ENCODE results near the gene FAM20C.
"Not testable (repeated sequence)": the region's sequence is repeated elsewhere in the genome, so short reads cannot be mapped to it uniquely, and the experiment has no call there.

FAM20C gene

DNA sequence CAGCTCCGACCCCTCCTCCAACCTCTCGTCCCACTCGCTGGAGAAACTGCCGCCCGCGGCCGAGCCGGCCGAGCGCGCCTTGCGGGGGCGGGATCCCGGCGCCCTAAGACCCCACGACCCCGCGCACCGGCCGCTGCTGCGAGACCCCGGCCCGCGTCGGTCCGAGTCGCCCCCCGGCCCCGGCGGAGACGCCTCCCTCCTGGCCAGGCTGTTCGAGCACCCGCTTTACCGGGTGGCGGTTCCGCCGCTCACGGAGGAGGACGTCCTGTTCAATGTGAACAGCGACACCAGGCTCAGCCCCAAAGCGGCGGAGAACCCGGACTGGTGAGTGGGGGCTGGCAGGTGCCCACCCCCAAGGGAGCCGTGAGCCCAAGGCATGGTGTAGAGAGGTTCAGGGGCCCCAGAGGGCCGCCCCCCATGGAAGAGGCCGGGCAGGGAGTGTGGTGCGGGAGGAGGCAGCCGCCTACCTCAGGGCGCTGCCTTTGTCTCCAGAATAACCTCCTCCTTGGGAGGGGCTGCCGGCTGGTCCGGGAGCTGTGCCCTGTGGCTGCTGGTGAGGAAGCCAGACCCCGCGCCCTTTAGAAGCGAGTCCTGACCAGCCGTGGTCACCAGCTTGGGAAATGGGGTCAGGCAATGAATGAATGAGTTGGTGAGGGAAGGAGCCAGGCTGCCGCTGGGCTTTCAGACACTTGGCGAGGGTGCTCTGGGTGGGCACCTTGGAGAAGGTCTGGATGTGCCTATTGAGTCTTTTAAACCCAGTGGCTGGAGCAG, 1.3 kb downstream of the FAM20C start:
- DNase-seq = no peak

GRCh38 chr7:194252-195009, 2.1 kb downstream of the FAM20C start:
- DNase-seq = no peak

DNA sequence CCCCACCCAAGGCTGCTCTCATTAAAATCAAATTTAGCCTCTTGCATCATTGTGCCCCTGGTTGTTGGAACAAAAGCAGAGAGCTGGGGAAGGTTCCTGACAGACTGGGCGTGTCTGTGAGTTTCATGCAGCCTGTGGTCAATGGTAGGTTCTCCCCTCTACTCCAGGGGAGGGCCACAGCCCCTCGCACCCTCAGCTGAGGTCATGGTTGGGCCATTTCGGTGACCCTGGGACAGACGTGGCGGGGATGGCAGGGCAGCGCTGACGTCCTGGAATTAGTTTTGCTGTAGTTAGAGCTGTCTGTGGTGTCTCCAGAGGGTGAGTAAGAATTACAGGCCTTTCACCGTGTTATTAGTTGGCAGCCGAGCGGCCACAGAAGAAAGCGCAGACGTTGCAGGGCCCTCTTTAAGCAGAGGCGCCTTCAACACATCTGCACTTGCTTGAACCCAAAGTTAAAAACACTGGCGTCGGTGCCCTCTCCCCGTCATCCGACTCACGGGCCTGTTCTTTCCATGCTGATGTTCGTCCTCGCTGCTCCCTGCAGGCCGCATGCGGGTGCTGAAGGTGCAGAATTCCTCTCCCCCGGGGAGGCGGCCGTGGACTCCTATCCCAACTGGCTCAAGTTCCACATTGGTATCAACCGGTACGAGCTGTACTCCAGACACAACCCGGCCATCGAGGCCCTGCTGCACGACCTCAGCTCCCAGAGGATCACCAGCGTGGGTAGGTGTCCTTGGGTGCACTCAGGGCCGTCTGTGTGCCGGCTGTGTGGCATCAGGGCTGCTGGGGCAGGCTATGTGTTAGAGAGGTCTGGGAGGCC, 2.8 kb downstream of the FAM20C start:
- no peak for DNase-seq

DNA sequence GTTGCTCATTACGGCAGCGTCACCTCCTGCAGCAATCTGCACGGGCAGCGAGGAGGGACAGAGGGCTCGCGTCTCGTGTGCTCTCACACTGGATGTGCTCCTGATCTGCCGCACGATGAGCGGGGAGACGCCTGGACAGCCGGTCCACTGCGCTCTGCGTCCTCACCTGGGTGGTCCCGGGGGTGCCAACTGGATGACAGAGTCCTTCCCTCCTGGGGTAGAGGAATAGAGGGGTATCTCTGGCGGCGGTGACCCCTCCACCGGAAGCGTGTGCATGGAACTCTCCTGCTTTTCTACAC, 3.4 kb downstream of the FAM20C start:
- DNase-seq = no peak

DNA sequence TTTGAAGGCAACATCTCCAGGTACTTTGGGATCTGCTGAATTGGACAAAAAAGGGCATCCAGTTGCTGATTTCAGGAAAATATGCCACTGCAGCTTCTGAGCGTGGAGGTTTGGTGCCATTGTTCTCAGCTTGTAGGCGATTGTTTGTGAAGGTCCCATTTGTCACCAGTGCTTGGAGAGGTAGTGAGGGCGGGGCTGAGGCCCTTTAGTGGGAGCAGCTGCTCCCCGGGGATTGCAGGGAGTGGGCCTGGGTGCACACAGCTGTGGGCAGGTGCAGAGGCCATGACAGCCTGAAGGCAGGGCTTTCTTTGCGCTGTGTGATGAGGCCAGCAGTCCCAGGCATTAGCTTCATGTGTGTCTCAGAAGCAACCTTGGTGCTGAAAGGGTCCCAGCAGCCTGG, 3.9 kb downstream of the FAM20C start:
- DNase-seq = no peak

DNA sequence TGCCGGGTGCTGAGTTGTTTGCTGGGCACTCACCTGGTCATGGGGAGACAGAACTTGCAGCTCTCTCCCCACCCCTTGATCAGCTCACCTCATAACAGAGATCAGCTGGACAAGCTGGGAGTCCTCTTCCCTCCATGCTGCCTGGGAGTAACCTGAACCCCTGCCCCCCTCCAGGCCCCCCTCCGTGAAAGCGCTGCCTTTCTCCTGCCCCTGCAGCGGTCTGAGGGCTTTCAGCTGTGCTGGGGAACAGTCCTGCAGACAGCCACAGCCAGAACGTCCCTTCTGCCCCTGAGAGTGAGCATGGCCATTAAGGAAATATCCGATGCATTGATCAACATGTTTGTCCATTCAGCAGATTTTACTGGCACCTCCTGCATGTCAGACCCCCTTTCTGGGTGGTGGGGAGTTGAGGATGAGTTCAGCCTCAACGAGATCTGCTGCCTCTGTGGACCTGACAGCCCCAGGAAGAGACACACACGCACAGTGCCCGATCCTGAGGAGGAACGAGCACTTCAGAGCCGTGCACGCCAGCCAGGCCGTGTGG, 4.5 kb downstream of the FAM20C start:
- no peak for DNase-seq

GRCh38 chr7:197413-198335, 5.3 kb downstream of the FAM20C start:
- no peak for DNase-seq

- no peak for DNase-seq
Measured at GRCh38 chr7:199483-200249, 7.3 kb downstream of the FAM20C start.

DNA sequence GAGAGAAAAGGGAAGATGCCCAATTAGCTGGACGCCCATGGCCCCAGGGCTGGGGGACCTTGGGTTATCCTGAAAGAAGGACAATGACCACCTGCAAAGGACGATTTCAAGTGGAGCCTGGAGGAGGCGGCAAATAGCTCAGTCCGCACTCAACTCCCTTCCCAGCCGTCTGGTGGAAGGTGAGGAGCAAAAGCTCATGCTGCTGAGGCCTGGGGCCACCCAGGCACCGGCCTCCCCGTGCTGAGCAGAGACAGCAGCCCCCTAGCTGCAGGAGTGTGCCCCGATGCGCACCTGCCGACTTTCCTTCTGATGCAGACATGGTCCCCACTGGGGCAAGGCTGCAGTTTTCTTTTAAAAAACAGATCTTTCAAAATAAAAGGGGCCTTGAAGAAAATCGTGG, 7.9 kb downstream of the FAM20C start:
- DNase-seq = no peak

DNA sequence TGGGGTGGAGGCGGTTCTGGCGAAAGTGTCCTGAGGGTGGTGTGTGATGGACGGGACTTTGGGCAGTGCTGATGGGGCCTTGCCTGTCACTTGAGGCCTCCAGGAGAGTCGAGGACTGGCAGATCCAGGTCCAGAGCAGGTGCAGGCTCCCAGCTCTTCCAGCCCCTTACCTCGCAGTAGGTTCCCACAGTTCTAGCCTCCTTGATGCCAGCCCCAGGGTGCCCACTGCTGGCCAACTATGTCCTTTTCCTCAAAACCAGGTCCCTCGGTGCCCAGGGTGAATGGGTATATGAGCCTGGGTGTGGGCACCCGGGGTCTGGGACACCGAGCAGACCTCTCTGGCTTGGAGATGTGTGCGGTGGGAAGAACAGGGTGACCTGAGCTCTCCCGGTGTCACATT, 8.3 kb downstream of the FAM20C start:
- no peak for DNase-seq

GRCh38 chr7:204326-204725, 12.0 kb downstream of the FAM20C start:
- no peak for DNase-seq

DNA sequence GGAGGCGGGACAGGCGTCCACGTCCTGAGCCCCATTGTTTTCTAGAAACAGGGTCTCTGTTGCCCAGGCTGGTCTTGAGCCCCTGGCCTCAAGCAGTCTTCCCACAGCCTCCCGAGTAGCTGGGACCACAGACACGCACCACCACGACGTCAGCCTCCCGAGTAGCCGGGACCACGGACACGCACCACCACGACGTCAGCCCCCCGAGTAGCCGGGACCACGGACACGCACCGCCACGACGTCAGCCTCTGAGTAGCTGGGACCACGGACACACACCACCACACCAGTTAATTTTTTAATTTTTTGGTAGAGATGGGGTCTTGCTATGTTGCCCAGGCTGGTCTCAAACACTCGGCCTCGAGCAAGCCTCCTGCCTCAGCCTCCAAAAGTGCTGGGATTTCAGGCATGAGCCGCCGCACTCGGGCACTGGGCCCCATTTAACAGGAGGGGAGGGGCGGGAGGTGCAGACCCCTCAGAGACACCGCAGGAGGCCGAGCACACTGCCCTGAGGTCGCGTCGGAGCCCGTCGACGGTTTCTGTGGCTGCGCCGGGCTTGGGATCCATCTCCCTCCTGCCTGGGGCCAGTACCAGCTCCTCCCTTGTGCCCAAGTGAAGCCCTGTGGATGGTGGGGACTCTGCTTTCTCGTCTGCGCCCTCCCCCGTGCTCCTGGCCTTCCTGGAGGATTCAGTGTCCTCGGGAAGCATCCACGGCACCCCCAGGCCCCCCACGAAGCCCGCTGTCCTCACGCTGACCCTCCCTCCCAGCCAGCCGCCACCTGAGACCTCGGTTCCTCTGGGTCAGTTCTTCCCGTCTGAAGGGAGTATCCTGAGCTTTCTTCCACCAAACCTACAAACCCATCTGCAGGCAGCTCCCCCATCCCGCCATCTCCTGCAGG, 13.0 kb downstream of the FAM20C start:
- DNase-seq = no peak

DNA sequence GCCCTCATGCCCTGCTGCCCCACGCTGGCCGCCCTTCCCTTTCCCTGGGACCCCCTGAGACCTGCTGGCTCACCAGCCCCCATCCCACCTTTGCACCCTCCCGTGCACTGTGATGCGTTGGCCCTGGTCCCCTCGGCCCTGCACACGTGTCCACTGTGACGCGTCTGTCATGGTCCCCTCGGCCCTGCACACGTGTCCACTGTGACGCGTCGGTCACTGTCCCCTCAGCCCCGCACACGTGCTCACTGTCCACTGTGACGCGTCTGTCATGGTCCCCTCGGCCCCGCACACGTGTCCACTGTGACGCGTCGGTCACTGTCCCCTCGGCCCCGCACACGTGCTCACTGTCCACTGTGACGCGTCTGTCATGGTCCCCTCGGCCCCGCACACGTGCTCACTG, 14.0 kb downstream of the FAM20C start:
- not testable (repeated sequence) for DNase-seq

- no peak for DNase-seq
Measured at GRCh38 chr7:207418-208129, 15.2 kb downstream of the FAM20C start.

GRCh38 chr7:208130-208673, 15.8 kb downstream of the FAM20C start:
- DNase-seq = no peak

DNA sequence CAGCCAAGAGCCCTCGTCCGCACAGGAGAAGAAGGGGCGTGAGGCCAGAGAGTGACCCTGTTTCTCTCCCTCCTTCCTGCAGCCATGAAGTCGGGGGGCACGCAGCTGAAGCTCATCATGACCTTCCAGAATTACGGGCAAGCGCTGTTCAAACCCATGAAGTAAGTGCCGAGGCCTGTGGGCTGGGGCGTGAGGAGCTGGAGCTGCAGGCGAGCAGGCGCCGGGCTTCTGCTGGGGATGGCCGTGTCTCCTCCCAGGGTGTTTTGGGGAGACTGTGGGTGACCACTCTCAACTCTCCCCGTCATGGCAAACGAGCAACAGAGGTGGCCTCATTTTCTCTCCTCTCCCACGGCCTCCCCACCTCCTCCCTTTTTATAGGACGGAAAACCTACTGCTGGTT, 16.4 kb downstream of the FAM20C start:
- DNase-seq = no peak

DNA sequence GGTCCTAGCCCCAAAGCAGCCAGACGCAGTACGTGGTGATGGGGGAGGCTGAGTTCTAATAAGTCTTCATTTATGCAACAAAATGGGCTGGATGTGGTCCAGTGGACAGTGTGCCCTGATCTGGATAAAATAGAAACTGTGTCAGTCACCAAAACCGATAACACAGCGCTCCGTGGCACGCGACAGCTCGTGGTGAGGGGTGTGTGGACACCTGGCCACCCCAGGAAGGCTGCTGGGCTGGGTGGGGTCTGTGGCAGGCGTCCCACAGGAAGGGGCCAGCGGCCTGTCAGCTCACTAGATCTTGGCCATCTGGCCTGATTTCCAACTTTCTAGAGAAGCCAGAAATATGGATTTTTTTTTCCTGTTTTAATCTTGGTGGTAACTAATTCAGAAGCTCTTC, 17.0 kb downstream of the FAM20C start:
- no peak for DNase-seq

DNA sequence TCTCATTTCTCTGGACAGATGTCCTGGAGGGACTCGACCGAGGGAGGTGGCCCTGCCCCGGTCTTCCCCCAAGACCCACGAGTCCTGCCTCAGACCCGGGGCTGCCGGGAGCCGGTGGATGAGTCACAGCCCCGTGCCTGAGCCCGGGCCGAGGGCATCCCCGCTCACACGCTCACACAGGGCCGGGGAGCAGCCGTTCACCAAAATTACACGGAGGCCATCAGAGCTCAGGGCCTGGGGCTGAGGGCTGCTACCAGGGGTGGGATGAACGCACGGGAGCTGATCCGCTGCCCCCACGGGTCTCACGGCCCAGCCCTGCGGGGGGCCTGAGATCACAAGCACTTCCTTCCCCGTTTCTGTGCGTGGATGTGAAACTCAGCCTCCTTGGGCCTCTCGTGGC, 17.5 kb downstream of the FAM20C start:
- no peak for DNase-seq

- no peak for DNase-seq
Measured at GRCh38 chr7:210401-210925, 18.1 kb downstream of the FAM20C start.

Measured in activated CD4-positive, CD25-positive, alpha-beta regulatory T cell (primary cell).